Sigmoid colon (tissue), 4 donors: ENCODE data around the gene TRABD2B.

Source experiments
- CTCF ChIP-seq, 4 experiments: fragments of 450-650 bp in 3 of 4; fragments of 200-600 bp in 1 of 4; IDR thresholded peaks; one replicate each; pipeline ENCODE4 v1.5.1; 2016 to 2019; ENCODE audit warnings: antibody characterized with exemption in 4 of 4, mild to moderate bottlenecking in 3 of 4, moderate library complexity in 2 of 4
- EP300 ChIP-seq, 4 donors: sonication (generic); formaldehyde crosslinking; IDR thresholded peaks; one replicate each; pipeline ENCODE4 v1.6.1; 2017; ENCODE audit warnings: antibody characterized with exemption in 4 of 4
- POLR2A ChIP-seq, 2 donors: fragments of 450-650 bp; IDR thresholded peaks; one replicate each; pipeline ENCODE4 v1.6.1; 2016; ENCODE audit warnings: antibody characterized with exemption in 2 of 2, mild to moderate bottlenecking in 2 of 2, moderate library complexity in 2 of 2
- POLR2AphosphoS5 ChIP-seq, 4 donors: sonication (generic); formaldehyde crosslinking; IDR thresholded peaks; one replicate each; pipeline ENCODE4 v1.6.1; 2017; ENCODE audit warnings: antibody characterized with exemption in 4 of 4

- TF ChIP-seq CTCF (IDR thresholded peaks at IDR 0.05) = no peak
- TF ChIP-seq POLR2A (IDR thresholded peaks at IDR 0.05) = no peak
- no peak for TF ChIP-seq POLR2AphosphoS5 (IDR thresholded peaks at IDR 0.05)
- TF ChIP-seq EP300 (IDR thresholded peaks at IDR 0.05) = no peak
Observed at GRCh38 chr1:47976728-47977127, 20.5 kb downstream of the TRABD2B start.
